ENCODE data around the gene PHETA1.

PHETA1 gene

GRCh38 chr12:111367661-111368221 lies 1.2 kb downstream of the PHETA1 start:
- no peak for TF ChIP-seq CTCF (IDR thresholded peaks at IDR 0.05; ENCODE audit: low read depth, low read length, missing control alignments)
- Histone ChIP-seq H3K27ac (no peak overlapping the region), H3K4me3 (ENCODE audit: low read depth, low read length) (peak overlapping the region; percentile 82), H3K27me3 (replicated peaks) (no peaks in the 10 kb centered on the region), H3K36me3 (replicated peaks) (peaks cover 12% of the 10 kb centered on the region)
- in situ Hi-C loops (cut with HindIII; ENCODE audit: low pct_ligation_motif_present, low sequenced_read_pairs) = no loop called here
- peak; percentile 12 for DNase-seq

- TF ChIP-seq CTCF (IDR thresholded peaks at IDR 0.05; ENCODE audit: low read depth, low read length, missing control alignments) = no peak
- in situ Hi-C loops (cut with HindIII; ENCODE audit: low pct_ligation_motif_present, low sequenced_read_pairs) = no loop called here
- Histone ChIP-seq H3K27me3 (replicated peaks) (no peaks in the 10 kb centered on the region), H3K36me3 (replicated peaks) (peaks cover 14% of the 10 kb centered on the region), H3K27ac (no peak overlapping the region), H3K4me3 (ENCODE audit: low read depth, low read length) (no peak overlapping the region)
- DNase-seq = no peak
These were observed 2.3 kb downstream of the PHETA1 start for GRCh38 chr12:111366583-111366982.

DNA sequence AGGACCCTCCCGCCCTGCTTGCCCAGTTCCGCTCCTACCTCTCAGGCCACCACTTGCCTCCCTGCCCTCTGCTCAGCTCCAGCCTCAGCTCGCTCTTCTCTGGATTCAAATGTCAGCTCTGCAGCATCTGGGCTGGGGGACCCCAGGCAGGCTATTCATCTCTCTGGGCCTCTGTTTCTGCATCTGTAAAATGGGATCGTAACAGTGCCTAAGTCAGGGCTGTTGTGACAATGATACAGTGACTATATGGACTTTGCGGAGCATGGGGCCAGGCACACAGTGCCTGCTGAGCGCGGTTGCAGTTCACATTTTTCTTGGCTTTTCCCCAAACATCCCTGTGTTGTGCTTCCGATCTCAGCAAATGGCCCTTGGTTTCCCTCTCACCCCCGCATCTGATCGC lies 2.8 kb downstream of the PHETA1 start:
- Histone ChIP-seq H3K36me3 (replicated peaks) (peaks cover 14% of the 10 kb centered on the region), H3K4me3 (ENCODE audit: low read depth, low read length) (no peak overlapping the region), H3K27ac (no peak overlapping the region), H3K27me3 (replicated peaks) (no peaks in the 10 kb centered on the region)
- no peak for TF ChIP-seq CTCF (IDR thresholded peaks at IDR 0.05; ENCODE audit: low read depth, low read length, missing control alignments)
- in situ Hi-C loops (cut with HindIII; ENCODE audit: low pct_ligation_motif_present, low sequenced_read_pairs) = no loop called here
- DNase-seq = no peak

- Histone ChIP-seq H3K27me3 (replicated peaks) (no peaks in the 10 kb centered on the region), H3K27ac (no peak overlapping the region), H3K36me3 (replicated peaks) (peaks cover 14% of the 10 kb centered on the region), H3K4me3 (ENCODE audit: low read depth, low read length) (no peak overlapping the region)
- TF ChIP-seq CTCF (IDR thresholded peaks at IDR 0.05; ENCODE audit: low read depth, low read length, missing control alignments) = no peak
- peak; percentile 40 for DNase-seq
- in situ Hi-C loops (cut with HindIII; ENCODE audit: low pct_ligation_motif_present, low sequenced_read_pairs) = no loop called here
These were observed 5.3 kb downstream of the PHETA1 start for GRCh38 chr12:111363578-111363977.

- Histone ChIP-seq H3K36me3 (replicated peaks) (peaks cover 14% of the 10 kb centered on the region), H3K27me3 (replicated peaks) (no peaks in the 10 kb centered on the region), H3K27ac (no peak overlapping the region), H3K4me3 (ENCODE audit: low read depth, low read length) (no peak overlapping the region)
- no peak for DNase-seq
- no peak for TF ChIP-seq CTCF (IDR thresholded peaks at IDR 0.05; ENCODE audit: low read depth, low read length, missing control alignments)
- in situ Hi-C loops (cut with HindIII; ENCODE audit: low pct_ligation_motif_present, low sequenced_read_pairs) = no loop called here
These were observed 6.0 kb downstream of the PHETA1 start for GRCh38 chr12:111362687-111363475.
